Embryonic facial prominence (tissue), 1 donor: ENCODE measurements around the gene NUP214.

Experiments used
- DNase-seq: peaks from one replicate; pipeline ENCODE4 v3.0.0-alpha.2; 2016; ENCODE audit errors: extremely low spot score

The NUP214 gene

DNA sequence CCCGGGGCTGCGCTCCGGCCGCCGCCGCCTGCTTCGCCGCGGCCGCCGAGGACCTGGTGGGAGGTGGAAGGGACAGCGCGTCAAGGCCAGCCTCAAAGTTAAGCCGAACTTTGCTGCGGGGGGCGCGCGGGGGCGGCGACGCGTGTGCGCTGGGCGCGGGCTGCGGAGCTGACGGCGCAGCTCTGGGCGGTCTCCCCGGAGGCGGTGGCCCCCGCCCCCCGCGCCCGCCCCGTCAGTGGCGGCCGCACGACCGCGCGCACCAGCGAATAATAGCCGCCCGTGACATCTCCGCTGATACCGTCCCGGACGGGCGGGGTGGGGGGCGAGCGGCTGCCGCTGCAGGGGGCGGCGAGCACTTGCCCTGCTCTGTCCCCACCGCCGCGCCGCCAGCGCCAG lies 151.5 kb downstream of the NUP214 start:
- no peak for DNase-seq

DNA sequence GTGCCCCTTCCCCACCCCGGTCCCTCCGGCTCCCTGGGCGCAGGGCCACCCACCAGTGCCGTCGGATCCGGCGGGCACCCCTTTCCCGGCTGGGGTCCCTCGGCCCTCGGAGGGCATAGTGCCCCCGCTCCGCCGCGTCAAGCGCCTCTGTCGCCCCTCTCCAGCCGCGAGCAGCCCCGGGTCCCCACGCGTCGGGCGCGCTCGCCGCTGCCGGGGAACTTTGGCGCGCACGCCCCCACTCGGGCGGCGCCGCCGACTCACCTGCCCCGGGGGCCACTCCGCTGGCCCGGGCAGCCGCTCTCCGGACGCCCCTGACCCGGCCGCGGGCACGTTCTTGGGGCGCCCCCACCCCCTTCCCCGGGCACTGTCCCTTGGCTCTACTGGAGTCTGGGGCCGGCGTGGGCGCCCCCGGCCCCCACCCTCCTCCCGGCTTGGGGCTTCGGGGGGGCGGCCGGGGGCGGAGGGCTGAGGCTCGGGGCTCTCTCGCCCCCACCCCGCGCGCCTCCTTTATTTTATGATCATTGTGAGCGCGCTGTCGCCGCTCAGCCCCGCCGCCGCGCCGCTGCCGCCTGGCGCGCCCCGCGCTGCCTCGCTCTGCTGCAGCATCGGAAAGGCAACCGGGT lies 152.0 kb downstream of the NUP214 start:
- DNase-seq = no peak

DNA sequence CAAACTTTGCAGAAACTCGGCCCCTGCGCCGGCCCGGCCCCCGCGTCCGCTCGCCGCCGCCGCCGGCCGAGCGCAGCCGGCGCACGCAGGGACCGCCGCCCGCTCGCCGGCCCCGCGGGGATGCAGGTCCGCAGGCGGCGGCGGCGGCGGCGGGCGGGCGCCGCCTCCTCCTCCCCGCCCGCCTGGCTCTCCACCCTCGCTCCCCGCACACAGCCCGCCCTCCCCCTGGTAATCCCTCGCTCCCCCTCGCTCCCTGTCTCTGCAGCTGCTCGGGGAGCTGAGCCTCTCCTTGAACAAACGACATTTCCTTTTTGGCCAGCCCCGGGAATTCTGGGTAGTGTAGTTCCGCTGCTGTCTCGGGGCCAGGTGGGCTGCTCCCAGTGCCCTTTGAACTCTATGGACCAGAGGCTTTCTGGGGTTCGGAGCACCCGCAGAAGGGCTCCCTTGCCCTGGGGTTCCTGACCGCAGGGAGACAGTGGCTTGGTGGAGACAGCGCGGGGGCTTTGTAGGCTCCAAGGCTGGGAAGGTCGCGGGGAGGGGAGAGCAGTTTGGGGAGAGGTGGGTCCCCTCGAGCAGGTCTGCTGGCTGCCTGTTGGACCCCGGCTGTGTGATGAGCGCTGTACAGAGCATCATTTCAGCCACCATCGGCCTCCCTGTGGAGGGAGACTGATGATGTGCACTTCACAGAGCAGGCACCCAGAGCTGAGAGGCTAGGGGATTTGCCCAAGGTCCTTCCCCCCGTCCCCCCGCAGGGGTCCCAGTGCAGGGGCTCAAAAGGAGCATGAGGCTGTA lies 152.7 kb downstream of the NUP214 start:
- peak; percentile 77 for DNase-seq

- no peak for DNase-seq
These were observed 153.3 kb downstream of the NUP214 start for GRCh38 chr9:131278702-131279111.

GRCh38 chr9:131279196-131279862 lies 153.9 kb downstream of the NUP214 start:
- DNase-seq = no peak

DNA sequence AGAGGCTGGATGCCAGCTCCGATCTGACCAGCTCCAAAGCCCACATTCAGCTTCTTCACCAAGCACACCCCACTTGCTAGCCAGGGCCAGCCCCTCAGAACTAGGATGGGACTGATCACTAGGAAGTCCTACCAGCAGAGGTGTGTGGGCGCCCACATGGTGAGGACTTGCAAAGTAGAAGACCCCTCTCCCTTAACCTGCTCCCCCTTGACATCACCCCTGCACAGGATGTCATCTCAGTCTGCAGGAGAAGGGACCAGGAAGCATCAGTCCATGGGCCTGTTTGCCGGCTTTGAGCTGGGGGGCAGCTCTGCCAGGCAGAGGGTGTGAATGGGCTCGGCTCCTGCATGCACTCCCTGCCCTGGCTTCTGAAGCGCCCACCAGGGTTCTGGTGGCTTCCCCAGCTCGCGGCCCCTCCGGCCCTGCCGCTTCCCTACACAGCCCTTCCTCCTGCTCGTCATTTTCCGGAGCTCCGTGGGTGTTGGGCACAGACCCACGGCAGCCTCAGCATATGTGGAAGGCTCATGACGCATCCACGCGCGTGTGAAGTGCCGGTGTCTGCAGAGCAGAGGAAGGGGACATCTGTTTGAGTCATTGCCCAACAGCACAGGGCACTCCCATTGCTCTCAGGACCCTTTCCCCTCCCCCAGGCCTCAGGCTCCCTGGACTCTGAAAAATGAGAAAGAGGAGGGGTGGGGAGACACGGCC lies 154.6 kb downstream of the NUP214 start:
- no peak for DNase-seq

DNA sequence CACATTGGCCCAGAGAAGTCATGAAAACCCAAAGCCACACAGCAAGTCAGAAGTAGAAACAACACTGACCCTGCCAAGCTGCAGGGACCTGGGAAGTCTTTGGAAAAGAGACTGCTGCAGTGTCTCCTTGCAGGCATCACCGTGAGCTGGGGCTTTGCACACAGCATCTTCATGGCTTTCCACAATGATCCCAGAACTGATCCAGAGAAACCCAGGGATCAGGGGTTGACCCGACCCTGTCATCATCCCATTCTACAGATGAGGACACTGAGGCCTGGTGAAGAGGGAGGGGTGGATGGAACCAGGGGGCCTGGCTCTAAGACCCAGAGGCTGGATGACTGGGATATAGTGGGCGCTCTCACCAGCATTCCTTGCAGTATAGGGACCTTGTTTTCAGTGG lies 155.3 kb downstream of the NUP214 start:
- no peak for DNase-seq

- DNase-seq = no peak
These were observed 156.0 kb downstream of the NUP214 start for GRCh38 chr9:131281119-131281965.

GRCh38 chr9:131282175-131282574 lies 156.8 kb downstream of the NUP214 start:
- no peak for DNase-seq

GRCh38 chr9:131282688-131283422 lies 157.5 kb downstream of the NUP214 start:
- DNase-seq = peak; percentile 33
